Measurements from ENCODE around the gene TNFAIP3. TPM values are rescaled to one million over a fixed set of nuclear protein-coding genes. Genes with fewer than 3 reads are reported as not detected.
"Not testable (repeated sequence)": the region's sequence is repeated elsewhere in the genome, so short reads cannot be mapped to it uniquely, and the experiment has no call there.

The TNFAIP3 gene
- total RNA-seq, 1 donor from 2014 or later = 6.7 TPM

- no peak for DNase-seq (ENCODE audit: low spot score)
Observed at GRCh38 chr6:137878029-137878428, 11.0 kb downstream of the TNFAIP3 start.

GRCh38 chr6:137878486-137879285 lies 11.6 kb downstream of the TNFAIP3 start:
- DNase-seq (ENCODE audit: low spot score) = no peak

GRCh38 chr6:137879299-137879698 lies 12.2 kb downstream of the TNFAIP3 start:
- no peak for DNase-seq (ENCODE audit: low spot score)

- no peak for DNase-seq (ENCODE audit: low spot score)
Observed at GRCh38 chr6:137879885-137880745, 13.1 kb downstream of the TNFAIP3 start.

- no peak for DNase-seq (ENCODE audit: low spot score)
Observed at GRCh38 chr6:137880746-137881521, 13.9 kb downstream of the TNFAIP3 start.

- DNase-seq (ENCODE audit: low spot score) = no peak
Observed at GRCh38 chr6:137881522-137881886, 14.4 kb downstream of the TNFAIP3 start.

GRCh38 chr6:137882225-137882961 lies 15.3 kb downstream of the TNFAIP3 start:
- no peak for DNase-seq (ENCODE audit: low spot score)

- DNase-seq (ENCODE audit: low spot score) = no peak
Observed at GRCh38 chr6:137883400-137884148, 16.5 kb downstream of the TNFAIP3 start.

- DNase-seq (ENCODE audit: low spot score) = no peak
Observed at GRCh38 chr6:137884149-137884909, 17.3 kb downstream of the TNFAIP3 start.

GRCh38 chr6:137884910-137885229 lies 17.8 kb downstream of the TNFAIP3 start:
- DNase-seq (ENCODE audit: low spot score) = not testable (repeated sequence)

GRCh38 chr6:137886226-137886625 lies 19.2 kb downstream of the TNFAIP3 start:
- DNase-seq (ENCODE audit: low spot score) = not testable (repeated sequence)

- no peak for DNase-seq (ENCODE audit: low spot score)
Observed at GRCh38 chr6:137890983-137891537, 24.0 kb downstream of the TNFAIP3 start.

GRCh38 chr6:137892271-137892708 lies 25.2 kb downstream of the TNFAIP3 start:
- no peak for DNase-seq (ENCODE audit: low spot score)

GRCh38 chr6:137893181-137893580 lies 26.1 kb downstream of the TNFAIP3 start:
- DNase-seq (ENCODE audit: low spot score) = no peak

- no peak for DNase-seq (ENCODE audit: low spot score)
Observed at GRCh38 chr6:137893726-137894125, 26.7 kb downstream of the TNFAIP3 start.

GRCh38 chr6:137894378-137894777 lies 27.3 kb downstream of the TNFAIP3 start:
- DNase-seq (ENCODE audit: low spot score) = not testable (repeated sequence)

- DNase-seq (ENCODE audit: low spot score) = no peak
Observed at GRCh38 chr6:137894779-137895385, 27.8 kb downstream of the TNFAIP3 start.

GRCh38 chr6:137896647-137897046 lies 29.6 kb downstream of the TNFAIP3 start:
- no peak for DNase-seq (ENCODE audit: low spot score)

GRCh38 chr6:137900815-137901214 lies 33.8 kb downstream of the TNFAIP3 start:
- DNase-seq (ENCODE audit: low spot score) = no peak

Measured in umbilical cord (tissue), 2 donors.